Posterior vena cava (tissue), 2 donors: ENCODE measurements around the gene PFN1. TPM values are rescaled to one million over a fixed set of nuclear protein-coding genes. Genes with fewer than 3 reads are reported as not detected.

Experiments
- DNase-seq: peaks from one replicate; pipeline ENCODE4 v3.0.0-alpha.2; 2020; ENCODE audit warnings: low spot score
- intact Hi-C, 2 donors: fragments of 100-400 bp; cut with DNase I; formaldehyde crosslinking; loops; one replicate each; pipeline versions ENCODE4 v1.14.1 to v1.14.2; 2022 to 2023
- total RNA-seq, 2 donors: library from RNA; stranded (reverse); fragmentation: NEBNext Ultra II Directional; extraction: Animal tissue kit (Norgen Biotek cat#: 25700); gene quantifications; one replicate each; pipeline ENCODE4 v1.2.1, GENCODE V29; 2021
- donor health status: DM: yes; HTN: yes; CAD: no.
- donor health status: DM: yes; HTN: yes; CAD: no.

Gene PFN1
- total RNA-seq, 2 donors from 2014 or later, result 582 to 588 TPM

DNA sequence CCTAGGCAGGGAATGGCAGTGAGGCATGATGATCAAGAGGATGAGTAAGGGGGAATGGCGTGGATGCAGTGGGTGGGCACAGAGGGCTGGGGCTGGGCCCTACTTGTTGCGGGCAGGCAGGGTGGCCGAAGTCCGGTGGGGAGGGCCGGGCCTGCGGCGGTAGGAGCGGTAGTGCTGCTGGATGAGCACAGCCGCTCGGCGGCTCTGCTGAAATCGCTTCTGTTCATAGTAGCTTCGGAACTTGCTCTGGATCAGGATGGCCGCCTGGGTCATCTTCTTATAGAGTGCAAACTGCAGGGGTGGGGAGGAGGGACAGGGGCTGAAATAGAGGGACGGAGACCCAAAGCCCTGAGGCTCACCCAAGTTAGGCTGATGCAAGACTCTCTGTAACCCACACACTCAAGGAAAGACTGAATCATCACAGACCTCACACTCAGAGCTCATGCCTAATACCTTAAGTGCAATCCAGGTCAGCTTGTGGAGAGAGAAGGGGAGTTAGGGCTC lies 20.8 kb upstream of the PFN1 start:
- intact Hi-C loops, result no loop called here
- DNase-seq, result no peak

DNA sequence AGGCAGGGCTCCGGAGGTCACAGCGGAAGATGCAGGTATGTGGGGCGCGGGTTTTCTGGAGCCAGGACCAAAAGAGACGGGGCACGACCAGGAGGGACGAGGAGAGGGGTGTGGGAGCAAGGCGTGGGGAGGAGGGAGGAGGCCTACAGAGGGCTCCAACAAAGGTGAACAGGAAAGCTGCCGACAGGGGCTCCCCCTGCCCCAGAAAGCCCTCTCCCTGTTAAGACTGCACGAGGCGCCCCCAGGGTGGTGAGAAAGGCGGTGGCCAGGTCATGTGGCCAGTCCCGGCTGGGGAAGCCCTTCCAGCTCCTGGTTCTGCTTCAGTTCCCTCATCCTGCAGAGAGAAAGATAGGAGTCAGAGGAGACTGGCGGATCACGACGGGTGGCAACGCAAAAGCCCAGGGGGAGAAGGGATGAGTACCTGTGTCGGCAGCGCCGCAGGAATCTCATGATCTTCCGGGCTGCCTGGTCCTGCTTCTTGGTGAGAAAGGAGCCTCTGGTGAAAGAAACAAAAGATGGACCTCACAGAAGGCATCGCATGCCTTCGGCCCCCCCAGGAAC lies 20.2 kb upstream of the PFN1 start:
- intact Hi-C loops, result no loop called here
- DNase-seq, result no peak

- intact Hi-C loops, result no loop called here
- peak; percentile 98 for DNase-seq
These were observed 19.5 kb upstream of the PFN1 start, which contains the start of gene SPAG7 for GRCh38 chr17:4967539-4968485. SPAG7 (minus strand) TSS chr17:4967817; CDS start chr17:4967804, 13 bp downstream.

- intact Hi-C loops, result no loop called here
- DNase-seq, result peak; percentile 99
These were observed 18.7 kb upstream of the PFN1 start for GRCh38 chr17:4966844-4967538.

DNA sequence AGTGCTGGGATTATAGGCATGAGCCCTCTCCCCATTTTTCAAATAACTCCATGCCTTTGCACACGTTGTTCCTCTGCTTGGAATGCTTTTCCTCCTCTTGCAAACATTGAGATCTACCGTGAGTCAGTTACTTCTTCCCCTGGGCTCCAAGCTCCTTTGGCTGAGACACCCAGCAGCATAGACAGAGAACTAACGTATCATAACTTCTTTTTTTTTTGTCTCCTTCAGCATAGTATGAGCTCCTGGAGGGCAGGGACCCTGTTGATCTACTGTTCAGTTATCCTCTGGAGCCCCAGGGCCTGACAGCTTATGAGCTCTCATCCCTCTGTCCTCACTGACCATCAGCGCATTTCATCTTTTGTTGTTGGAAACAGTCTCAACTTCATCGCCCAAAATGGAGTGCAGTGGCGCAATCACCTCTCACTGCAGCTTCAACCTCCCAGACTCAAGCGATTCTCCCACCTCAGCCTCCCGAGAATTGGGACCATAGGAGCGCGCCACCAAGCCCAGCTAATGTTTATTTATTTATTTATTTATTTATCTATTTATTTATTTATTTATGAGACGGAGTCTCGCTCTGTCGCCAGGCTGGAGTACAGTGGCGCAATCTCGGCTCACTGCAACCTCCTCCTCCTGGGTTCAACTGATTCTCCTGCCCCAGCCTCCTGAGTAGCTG lies 17.1 kb upstream of the PFN1 start:
- no peak for DNase-seq
- intact Hi-C loops, result no loop called here

- no peak for DNase-seq
- intact Hi-C loops, result no loop called here
These were observed 12.1 kb upstream of the PFN1 start for GRCh38 chr17:4960279-4960922.

DNA sequence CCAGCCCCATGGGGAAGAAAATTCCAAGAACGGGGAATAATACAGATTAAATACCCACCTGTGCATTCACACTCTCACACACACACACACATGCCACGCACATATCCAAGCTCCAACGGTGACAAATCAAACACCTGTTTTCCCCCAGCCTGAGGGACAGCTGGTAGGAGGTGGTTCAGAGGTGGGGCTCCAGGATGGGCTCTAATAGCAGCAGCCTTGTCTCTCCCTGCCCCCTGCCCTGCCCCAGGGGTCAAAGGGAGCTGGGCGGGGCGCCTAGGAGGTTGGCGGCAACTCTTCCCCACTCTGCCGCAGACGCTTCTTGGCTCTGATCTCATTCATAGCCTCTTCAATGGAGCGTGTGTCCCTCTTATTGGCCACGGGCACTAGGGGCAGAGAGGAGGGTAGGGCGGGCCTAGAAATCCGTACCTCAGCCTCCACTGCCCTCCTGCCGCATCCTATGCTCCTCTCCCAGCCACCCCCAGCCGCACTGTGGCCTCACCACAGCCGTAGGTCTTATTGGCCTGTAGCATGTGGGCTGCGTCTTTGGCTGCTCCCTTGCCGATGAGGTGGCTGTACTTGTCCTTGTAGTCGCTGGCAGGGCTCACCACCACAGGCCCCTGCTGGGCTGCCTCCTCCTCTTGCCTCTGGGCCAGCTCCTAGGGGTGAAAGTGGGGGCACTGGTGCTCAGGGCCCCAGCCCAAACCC lies 11.1 kb upstream of the PFN1 start:
- intact Hi-C loops, result loop anchor here in 1 of 2 donors (10.0 kb wide), 1 partner anchor 235 kb away; the partner anchor contains the start of gene ZNF594
- no peak for DNase-seq

- intact Hi-C loops, result loop anchor here in 1 of 2 donors (10.0 kb wide), 1 partner anchor 237 kb away; the partner anchor contains the start of gene ZNF594
- no peak for DNase-seq
These were observed 9.8 kb upstream of the PFN1 start for GRCh38 chr17:4958102-4958501.

GRCh38 chr17:4956493-4957061 lies 8.2 kb upstream of the PFN1 start:
- no peak for DNase-seq
- intact Hi-C loops, result loop anchor here in 1 of 2 donors (10.0 kb wide), 1 partner anchor 238 kb away; the partner anchor contains the start of gene ZNF594

GRCh38 chr17:4955091-4955490 lies 6.8 kb upstream of the PFN1 start:
- no peak for DNase-seq
- intact Hi-C loops, result loop anchor here in 1 of 2 donors (10.0 kb wide), 1 partner anchor 240 kb away; the partner anchor contains the start of gene ZNF594

DNA sequence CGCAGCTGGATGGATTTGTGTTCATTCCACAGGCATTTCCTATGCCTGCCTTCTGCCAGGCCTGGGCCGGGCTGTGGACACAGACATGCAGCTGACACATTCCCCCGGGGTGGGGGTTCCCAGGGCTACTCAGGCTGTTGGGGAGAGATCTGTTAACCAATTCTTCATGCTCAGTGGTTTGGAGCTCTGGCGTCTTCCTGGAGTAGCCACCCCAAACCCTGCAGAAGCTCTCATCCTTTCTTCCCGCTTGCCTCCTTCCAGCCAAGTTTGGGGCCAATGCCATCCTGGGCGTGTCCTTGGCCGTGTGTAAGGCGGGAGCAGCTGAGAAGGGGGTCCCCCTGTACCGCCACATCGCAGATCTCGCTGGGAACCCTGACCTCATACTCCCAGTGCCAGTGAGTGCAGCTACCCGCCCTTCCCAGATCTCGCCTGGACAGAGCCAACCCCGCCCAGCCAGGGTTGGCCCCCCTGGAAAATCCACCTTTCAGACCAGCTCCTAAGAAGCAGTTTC lies 5.2 kb upstream of the PFN1 start:
- intact Hi-C loops, result loop anchor here in 1 of 2 donors (10.0 kb wide), 1 partner anchor 241 kb away; the partner anchor contains the start of gene ZNF594
- DNase-seq, result no peak

- intact Hi-C loops, result loop anchor here in 1 of 2 donors (10.0 kb wide), 1 partner anchor 243 kb away; the partner anchor contains the start of gene ZNF594
- no peak for DNase-seq
These were observed 3.2 kb upstream of the PFN1 start for GRCh38 chr17:4951486-4951885.

DNA sequence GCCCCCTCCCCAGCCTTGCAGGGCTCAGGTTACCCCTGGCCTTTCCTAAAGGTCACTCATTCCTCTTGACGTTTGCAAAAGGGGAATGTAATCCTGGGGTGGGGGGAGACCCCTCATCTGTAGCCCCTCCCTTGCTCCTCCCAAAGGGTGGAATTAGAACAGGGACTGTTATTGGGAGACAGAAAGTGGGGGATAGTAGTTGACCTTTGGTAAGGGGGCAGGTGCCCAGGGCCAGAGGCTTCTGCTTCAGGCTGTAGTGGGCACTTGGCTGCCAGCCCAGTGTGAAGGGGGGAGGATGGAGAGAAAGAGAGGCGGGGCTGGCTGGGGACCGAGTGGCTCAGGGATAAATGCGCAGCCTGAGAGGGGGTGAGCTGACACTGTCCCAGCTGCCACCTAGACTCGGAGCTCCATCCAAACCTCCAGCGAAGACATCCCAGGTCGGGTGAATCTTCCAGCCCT lies 2.4 kb upstream of the PFN1 start, which contains the start of gene ENO3:
TSS of gene ENO3 (plus strand) at position 374 of the 459 bp plus-strand sequence. CDS start 711 bp downstream, outside the sequence.
- intact Hi-C loops, result loop anchor here in 1 of 2 donors (10.0 kb wide), 1 partner anchor 244 kb away; the partner anchor contains the start of gene ZNF594
- DNase-seq, result no peak

- intact Hi-C loops, result loop anchor here in 1 of 2 donors (10.0 kb wide), 1 partner anchor 245 kb away; the partner anchor contains the start of gene ZNF594
- DNase-seq, result peak; percentile 90
These were observed 1.9 kb upstream of the PFN1 start for GRCh38 chr17:4950075-4950745.

DNA sequence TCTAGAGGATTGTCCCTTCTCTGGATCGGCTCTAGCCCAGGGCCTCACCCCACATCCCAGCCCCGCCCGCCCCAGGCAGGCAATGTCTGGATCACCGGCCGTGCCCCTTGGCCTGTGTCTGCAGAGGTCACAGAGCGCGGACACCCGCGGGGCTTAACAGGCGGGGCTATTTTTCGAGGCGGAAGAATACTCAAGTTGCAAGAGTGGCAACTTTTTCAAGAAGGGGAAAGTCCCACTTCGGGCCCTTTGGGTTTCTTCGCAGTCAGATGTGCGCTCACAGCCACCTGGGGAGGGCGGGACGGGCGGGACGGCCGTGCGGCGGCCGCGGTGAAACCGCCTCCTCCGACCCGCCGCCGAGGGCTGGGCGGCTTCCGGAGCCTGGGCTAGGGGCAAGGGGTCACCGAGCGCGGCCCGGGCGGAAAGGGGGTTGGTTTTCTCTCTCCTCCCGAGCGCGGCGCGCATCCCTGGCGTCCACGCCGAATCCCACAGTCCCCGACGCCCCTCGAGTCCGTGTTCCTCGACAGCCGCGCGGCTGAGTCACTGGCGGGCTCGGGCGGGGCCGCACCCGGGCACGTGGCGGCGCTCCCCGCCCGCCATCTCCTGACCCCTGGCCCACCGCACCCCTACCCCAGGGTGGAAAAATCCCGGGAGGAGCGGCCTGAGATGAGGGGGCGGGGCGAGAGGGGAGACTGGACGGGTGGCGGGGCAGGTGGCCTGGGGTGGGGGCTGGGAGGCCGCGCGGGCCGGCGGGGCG lies 1.2 kb upstream of the PFN1 start:
- intact Hi-C loops, result loop anchor here in 1 of 2 donors (10.0 kb wide), 1 partner anchor 245 kb away; the partner anchor contains the start of gene ZNF594
- DNase-seq, result peak; percentile 93
